ENCODE measurements around the gene KPNA3. TPM values are rescaled to one million over a fixed set of nuclear protein-coding genes. Genes with fewer than 3 reads are reported as not detected.

The KPNA3 gene
- total RNA-seq, 1 donor from 2014 or later: 5.9 TPM

- no peaks in the 10 kb centered on the region for H3K27me3 ChIP-seq
- no peaks in the 10 kb centered on the region for H3K9me3 ChIP-seq
- DNase-seq (ENCODE audit: low spot score in 2 of 2): no peak
- no peak overlapping the region for H3K27ac ChIP-seq
- TF ChIP-seq CTCF (IDR thresholded peaks at IDR 0.05): no peak
- peaks cover 4 to 23% of the 10 kb centered on the region in 2 donors for H3K36me3 ChIP-seq
- intact Hi-C loops (cut with DNase I): no loop called here
- H3K4me1 ChIP-seq: no peaks in the 10 kb centered on the region
- H3K4me3 ChIP-seq: no peak overlapping the region
These were observed 124.7 kb downstream of the KPNA3 start for GRCh38 chr13:49667773-49668172.

GRCh38 chr13:49664606-49665005 lies 127.9 kb downstream of the KPNA3 start:
- no peak overlapping the region for H3K4me3 ChIP-seq
- peaks cover 4 to 32% of the 10 kb centered on the region in 2 donors for H3K36me3 ChIP-seq
- H3K9me3 ChIP-seq: no peaks in the 10 kb centered on the region
- no peaks in the 10 kb centered on the region for H3K4me1 ChIP-seq
- DNase-seq (ENCODE audit: low spot score in 2 of 2): no peak
- intact Hi-C loops (cut with DNase I): no loop called here
- no peak overlapping the region for H3K27ac ChIP-seq
- H3K27me3 ChIP-seq: no peaks in the 10 kb centered on the region
- no peak for TF ChIP-seq CTCF (IDR thresholded peaks at IDR 0.05)

GRCh38 chr13:49657241-49657641 lies 135.2 kb downstream of the KPNA3 start:
- H3K27me3 ChIP-seq: no peaks in the 10 kb centered on the region
- no peak overlapping the region for H3K27ac ChIP-seq
- peaks cover 0 to 4% of the 10 kb centered on the region in 2 donors for H3K36me3 ChIP-seq

GRCh38 chr13:49655906-49656305 lies 136.6 kb downstream of the KPNA3 start:
- intact Hi-C loops (cut with DNase I): no loop called here

More at GRCh38 chr13:49657241-49657641, 135.2 kb downstream of the KPNA3 start:
- DNase-seq (ENCODE audit: low spot score in 2 of 2): no peak
- Histone ChIP-seq H3K4me3 (no peak overlapping the region), H3K4me1 (no peaks in the 10 kb centered on the region), H3K9me3 (no peaks in the 10 kb centered on the region)
- intact Hi-C loops (cut with DNase I): no loop called here
- no peak for TF ChIP-seq CTCF (IDR thresholded peaks at IDR 0.05)

GRCh38 chr13:49654011-49654410 lies 138.5 kb downstream of the KPNA3 start:
- Histone ChIP-seq H3K36me3 (no peaks in the 10 kb centered on the region), H3K9me3 (no peaks in the 10 kb centered on the region), H3K27ac (no peak overlapping the region), H3K4me3 (no peak overlapping the region), H3K27me3 (no peaks in the 10 kb centered on the region), H3K4me1 (no peaks in the 10 kb centered on the region)
- intact Hi-C loops (cut with DNase I): loop anchor here (5.0 kb wide), 1 partner anchor 193 kb away; no protein-coding TSS in a partner anchor
- DNase-seq (ENCODE audit: low spot score in 2 of 2): no peak
- TF ChIP-seq CTCF (IDR thresholded peaks at IDR 0.05): no peak

More at GRCh38 chr13:49655906-49656305, 136.6 kb downstream of the KPNA3 start:
- Histone ChIP-seq H3K27me3 (no peaks in the 10 kb centered on the region), H3K9me3 (no peaks in the 10 kb centered on the region), H3K4me3 (no peak overlapping the region), H3K4me1 (no peaks in the 10 kb centered on the region), H3K36me3 (no peaks in the 10 kb centered on the region), H3K27ac (no peak overlapping the region)
- no peak for TF ChIP-seq CTCF (IDR thresholded peaks at IDR 0.05)
- DNase-seq (ENCODE audit: low spot score in 2 of 2): no peak

GRCh38 chr13:49653478-49653877 lies 139.0 kb downstream of the KPNA3 start:
- Histone ChIP-seq H3K27ac (no peak overlapping the region), H3K9me3 (no peaks in the 10 kb centered on the region), H3K27me3 (no peaks in the 10 kb centered on the region), H3K4me1 (no peaks in the 10 kb centered on the region), H3K36me3 (no peaks in the 10 kb centered on the region), H3K4me3 (no peak overlapping the region)
- DNase-seq (ENCODE audit: low spot score in 2 of 2): no peak
- no peak for TF ChIP-seq CTCF (IDR thresholded peaks at IDR 0.05)
- intact Hi-C loops (cut with DNase I): loop anchor here (5.0 kb wide), 1 partner anchor 194 kb away; no protein-coding TSS in a partner anchor
